GM18517 (cell line): ENCODE results near the gene MAG.
"Not testable (repeated sequence)": the region's sequence is repeated elsewhere in the genome, so short reads cannot be mapped to it uniquely, and the experiment has no call there.

ENCODE experiments used
- ATAC-seq: cut with Tn5 transposase; IDR thresholded peaks from one replicate; pipeline ENCODE4 v1.9.1; 2021; ENCODE audit warnings: mild to moderate bottlenecking, moderate library complexity; ENCODE audit not compliant: unreplicated experiment

The MAG gene

GRCh38 chr19:35279374-35279773 lies 12.6 kb upstream of the MAG start:
- ATAC-seq, result no peak

GRCh38 chr19:35279985-35280821 lies 11.8 kb upstream of the MAG start:
- no peak for ATAC-seq

GRCh38 chr19:35281303-35281702 lies 10.7 kb upstream of the MAG start:
- no peak for ATAC-seq

- ATAC-seq, result no peak
Measured at GRCh38 chr19:35284153-35285094, 7.5 kb upstream of the MAG start.

GRCh38 chr19:35285095-35285449 lies 6.9 kb upstream of the MAG start:
- ATAC-seq, result no peak

- not testable (repeated sequence) for ATAC-seq
Measured at GRCh38 chr19:35285465-35285864, 6.5 kb upstream of the MAG start.

GRCh38 chr19:35286101-35286500 lies 5.9 kb upstream of the MAG start:
- not testable (repeated sequence) for ATAC-seq

- no peak for ATAC-seq
Measured at GRCh38 chr19:35287713-35288112, 4.2 kb upstream of the MAG start.

- ATAC-seq, result no peak
Measured at GRCh38 chr19:35288331-35288730, 3.6 kb upstream of the MAG start.

GRCh38 chr19:35288906-35289305 lies 3.1 kb upstream of the MAG start:
- no peak for ATAC-seq

- ATAC-seq, result no peak
Measured at GRCh38 chr19:35290381-35291127, 1.4 kb upstream of the MAG start.

- no peak for ATAC-seq
Measured at GRCh38 chr19:35291259-35291658, 702 bp upstream of the MAG start.

GRCh38 chr19:35292421-35293362 lies 731 bp downstream of the MAG start:
- no peak for ATAC-seq

GRCh38 chr19:35293363-35293739 lies 1.4 kb downstream of the MAG start:
- ATAC-seq, result no peak

GRCh38 chr19:35293808-35294207 lies 1.8 kb downstream of the MAG start:
- no peak for ATAC-seq

GRCh38 chr19:35294328-35294727 lies 2.4 kb downstream of the MAG start:
- no peak for ATAC-seq

GRCh38 chr19:35294859-35295791 lies 3.2 kb downstream of the MAG start:
- no peak for ATAC-seq

GRCh38 chr19:35295792-35296462 lies 4.0 kb downstream of the MAG start:
- no peak for ATAC-seq
